Measurements from ENCODE around the gene CLEC4F.

Gene CLEC4F

GRCh38 chr2:70820499-70820898 lies at the start of gene CLEC4F:
Gene CLEC4F, minus strand, starts transcription at chr2:70820599. Its CDS starts 76 bp downstream, at chr2:70820523.
- DNase-seq (ENCODE audit: low spot score) (no peak), FAIRE-seq (no peak)

- DNase-seq (ENCODE audit: low spot score) (no peak), FAIRE-seq (no peak)
These were observed 48.6 kb upstream of the CLEC4F start for GRCh38 chr2:70868970-70869369.

- peak; percentile 95 for DNase-seq (ENCODE audit: low spot score)
- no peak for FAIRE-seq
These were observed 41.6 kb upstream of the CLEC4F start for GRCh38 chr2:70861777-70862625.

- DNase-seq (ENCODE audit: low spot score): no peak
- FAIRE-seq: no peak
These were observed 35.3 kb upstream of the CLEC4F start for GRCh38 chr2:70855667-70856066.

GRCh38 chr2:70854411-70854810 lies 34.0 kb upstream of the CLEC4F start:
- DNase-seq (ENCODE audit: low spot score) (no peak), FAIRE-seq (no peak)

- DNase-seq (ENCODE audit: low spot score): no peak
- FAIRE-seq: no peak
These were observed 32.4 kb upstream of the CLEC4F start for GRCh38 chr2:70852824-70853223.

GRCh38 chr2:70851704-70852103 lies 31.3 kb upstream of the CLEC4F start:
- no peak for DNase-seq (ENCODE audit: low spot score)
- no peak for FAIRE-seq

GRCh38 chr2:70850925-70851324 lies 30.5 kb upstream of the CLEC4F start:
- DNase-seq (ENCODE audit: low spot score) (no peak), FAIRE-seq (no peak)

- DNase-seq (ENCODE audit: low spot score): no peak
- FAIRE-seq: no peak
These were observed 22.0 kb upstream of the CLEC4F start for GRCh38 chr2:70842401-70842800.

GRCh38 chr2:70837980-70838925 lies 17.9 kb upstream of the CLEC4F start:
- FAIRE-seq (no peak), DNase-seq (ENCODE audit: low spot score) (no peak)

- FAIRE-seq (no peak), DNase-seq (ENCODE audit: low spot score) (no peak)
These were observed 15.2 kb upstream of the CLEC4F start, which contains the start of gene CD207 for GRCh38 chr2:70835643-70836042. Gene CD207, minus strand, starts transcription at chr2:70835816. Its CDS starts 40 bp downstream, at chr2:70835776.

- no peak for FAIRE-seq
- DNase-seq (ENCODE audit: low spot score): no peak
These were observed 14.5 kb upstream of the CLEC4F start for GRCh38 chr2:70834881-70835280.

- no peak for DNase-seq (ENCODE audit: low spot score)
- FAIRE-seq: no peak
These were observed 13.7 kb upstream of the CLEC4F start for GRCh38 chr2:70834106-70834505.

GRCh38 chr2:70833246-70833645 lies 12.8 kb upstream of the CLEC4F start:
- DNase-seq (ENCODE audit: low spot score) (no peak), FAIRE-seq (no peak)

- DNase-seq (ENCODE audit: low spot score): no peak
- FAIRE-seq: no peak
These were observed 12.0 kb upstream of the CLEC4F start for GRCh38 chr2:70832386-70832785.

GRCh38 chr2:70831861-70832260 lies 11.5 kb upstream of the CLEC4F start:
- no peak for FAIRE-seq
- no peak for DNase-seq (ENCODE audit: low spot score)

GRCh38 chr2:70830366-70830765 lies 10.0 kb upstream of the CLEC4F start:
- FAIRE-seq (no peak), DNase-seq (ENCODE audit: low spot score) (no peak)

- DNase-seq (ENCODE audit: low spot score) (no peak), FAIRE-seq (no peak)
These were observed 9.5 kb upstream of the CLEC4F start for GRCh38 chr2:70829916-70830315.

- DNase-seq (ENCODE audit: low spot score): no peak
- no peak for FAIRE-seq
These were observed 8.8 kb upstream of the CLEC4F start for GRCh38 chr2:70828914-70829824.

GRCh38 chr2:70828115-70828514 lies 7.7 kb upstream of the CLEC4F start:
- DNase-seq (ENCODE audit: low spot score) (no peak), FAIRE-seq (no peak)

GRCh38 chr2:70827388-70827787 lies 7.0 kb upstream of the CLEC4F start:
- FAIRE-seq: no peak

More at GRCh38 chr2:70827388-70827787, 7.0 kb upstream of the CLEC4F start:
- DNase-seq (ENCODE audit: low spot score): no peak

Measured in urothelium cell line (cell line).